ENCODE data around the gene SHOX. TPM values are rescaled to one million over a fixed set of nuclear protein-coding genes. Genes with fewer than 3 reads are reported as not detected.

Gene SHOX
- total RNA-seq, 1 experiment from 2014 or later, result 0.24 TPM

DNA sequence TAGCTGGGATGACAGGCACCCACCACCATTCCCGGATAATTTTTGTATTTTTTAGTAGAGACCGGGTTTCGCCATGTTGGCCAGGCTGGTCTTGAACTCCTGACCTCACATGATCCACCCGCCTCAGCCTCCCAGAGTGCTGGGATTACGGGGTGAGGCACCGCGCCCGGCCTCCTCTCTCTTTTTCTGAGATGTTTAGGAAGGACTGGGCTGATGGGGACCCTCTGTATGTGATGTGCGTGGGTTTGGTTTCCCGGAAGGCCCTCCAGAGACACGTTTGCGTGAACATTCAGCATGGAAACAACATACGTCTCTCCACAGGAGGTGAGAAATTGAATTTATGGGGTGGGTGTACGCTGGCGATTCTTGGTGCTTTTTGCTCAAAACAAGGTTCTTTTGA is 18.6 kb downstream of the SHOX start:
- Histone ChIP-seq H2AFZ (ENCODE audit: low read length) (no peak overlapping the region), H2BK12ac (ENCODE audit: insufficient read length, low read depth, low read length) (no peak overlapping the region), H2BK5ac (ENCODE audit: insufficient read length, low read length) (no peak overlapping the region), H3K4me1 (ENCODE audit: insufficient read depth, low read length) (no peaks in the 10 kb centered on the region), H4K91ac (ENCODE audit: insufficient read length, low read depth, low read length) (no peak overlapping the region), H3K23ac (ENCODE audit: insufficient read length, low read depth, low read length) (no peak overlapping the region), H4K20me1 (ENCODE audit: control insufficient read depth, insufficient read depth, insufficient read length) (no peaks in the 10 kb centered on the region), H3K18ac (ENCODE audit: insufficient read length, low read depth, low read length) (no peak overlapping the region), H3K79me1 (ENCODE audit: insufficient read depth, low read depth, low read length, poor library complexity, severe bottlenecking) (no peaks in the 10 kb centered on the region), H2BK120ac (ENCODE audit: low read depth, low read length, poor library complexity, severe bottlenecking) (no peak overlapping the region), H3K14ac (ENCODE audit: insufficient read depth, low read length) (no peak overlapping the region), H3K23me2 (ENCODE audit: insufficient read length, low read depth, low read length, poor library complexity, severe bottlenecking) (peaks cover 5% of the 10 kb centered on the region), H3T11ph (ENCODE audit: low read length) (no peak overlapping the region), H3K79me2 (ENCODE audit: insufficient read depth, low read length) (no peaks in the 10 kb centered on the region), H3K56ac (ENCODE audit: insufficient read length, low read depth, low read length) (no peak overlapping the region), H4K5ac (ENCODE audit: insufficient read length, low read depth, low read length) (no peak overlapping the region), H3K9ac (ENCODE audit: extremely low read depth, insufficient read length, low read length) (no peak overlapping the region), H2AK5ac (ENCODE audit: insufficient read length, low read length) (no peak overlapping the region), H3K4ac (ENCODE audit: low read depth, low read length) (no peak overlapping the region), H3K4me2 (ENCODE audit: insufficient read depth, insufficient read length, low read length) (no peak overlapping the region), H4K8ac (replicated peaks; ENCODE audit: insufficient read length, low read depth, low read length) (no peak overlapping the region), H3K27ac (ENCODE audit: insufficient read length, low read depth, low read length) (no peak overlapping the region), H2BK20ac (ENCODE audit: low read depth, low read length, poor library complexity, severe bottlenecking) (no peak overlapping the region), H3K9me3 (ENCODE audit: control insufficient read depth, low read depth, low read length) (no peaks in the 10 kb centered on the region), H3K27me3 (ENCODE audit: insufficient read depth, low read length) (peaks cover 20% of the 10 kb centered on the region; the same call in 1 of the 2 replicates), H2BK15ac (ENCODE audit: low read depth, low read length) (no peak overlapping the region)
- peaks cover 11 to 26% of the 10 kb centered on the region in 2 experiments for H3K4me1 Mint-ChIP-seq
- no peaks in the 10 kb centered on the region for H3K36me3 Mint-ChIP-seq (ENCODE audit: insufficient read depth in 1 of 3, low read depth in 3 of 3)
- DNase-seq, result no peak
- WGBS (ENCODE audit: extremely low coverage, insufficient read length, low lambda C conversion rate), result no CpG with 5 or more reads among the region's 15 CpGs
- no peak overlapping the region for H3K4me3 Mint-ChIP-seq
- TF ChIP-seq, protein P1, sequence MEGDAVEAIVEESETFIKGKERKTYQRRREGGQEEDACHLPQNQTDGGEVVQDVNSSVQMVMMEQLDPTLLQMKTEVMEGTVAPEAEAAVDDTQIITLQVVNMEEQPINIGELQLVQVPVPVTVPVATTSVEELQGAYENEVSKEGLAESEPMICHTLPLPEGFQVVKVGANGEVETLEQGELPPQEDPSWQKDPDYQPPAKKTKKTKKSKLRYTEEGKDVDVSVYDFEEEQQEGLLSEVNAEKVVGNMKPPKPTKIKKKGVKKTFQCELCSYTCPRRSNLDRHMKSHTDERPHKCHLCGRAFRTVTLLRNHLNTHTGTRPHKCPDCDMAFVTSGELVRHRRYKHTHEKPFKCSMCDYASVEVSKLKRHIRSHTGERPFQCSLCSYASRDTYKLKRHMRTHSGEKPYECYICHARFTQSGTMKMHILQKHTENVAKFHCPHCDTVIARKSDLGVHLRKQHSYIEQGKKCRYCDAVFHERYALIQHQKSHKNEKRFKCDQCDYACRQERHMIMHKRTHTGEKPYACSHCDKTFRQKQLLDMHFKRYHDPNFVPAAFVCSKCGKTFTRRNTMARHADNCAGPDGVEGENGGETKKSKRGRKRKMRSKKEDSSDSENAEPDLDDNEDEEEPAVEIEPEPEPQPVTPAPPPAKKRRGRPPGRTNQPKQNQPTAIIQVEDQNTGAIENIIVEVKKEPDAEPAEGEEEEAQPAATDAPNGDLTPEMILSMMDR (conservative IDR thresholded peaks at IDR 0.05), result no peak
- H3K9me3 Mint-ChIP-seq, result no peaks in the 10 kb centered on the region; a peak in 1 of 5 replicates
- peaks cover 47% of the 10 kb centered on the region for H3K27me3 Mint-ChIP-seq (ENCODE audit: low read depth)
- H3K27ac Mint-ChIP-seq, result no peak overlapping the region
